Activated CD4-positive, CD25-positive, alpha-beta regulatory T cell treated with anti-CD3 and anti-CD28 coated beads, Interleukin-2, amount 50 U/mL, for 16 hours (primary cell): Measurements from ENCODE around the gene WDR12.
A peak's percentile ranks its signal among the peaks of the same experiment; 100 is the strongest.
"Not testable (repeated sequence)": the region's sequence is repeated elsewhere in the genome, so short reads cannot be mapped to it uniquely, and the experiment has no call there.

Source experiments
- DNase-seq: peaks from one replicate; pipeline ENCODE4 v3.0.0-alpha.2; 2020; ENCODE audit warnings: low read depth, low spot score

WDR12 gene

GRCh38 chr2:202911512-202912341 is at the start of gene WDR12, which contains the start of gene CARF:
Gene WDR12, minus strand, starts transcription at chr2:202911673. Its CDS starts 197 bp downstream, at chr2:202911476.
Gene CARF, plus strand, starts transcription at chr2:202912275. Its CDS starts 29,628 bp downstream, at chr2:202941903.
- DNase-seq: peak; percentile 80

- no peak for DNase-seq
Measured at GRCh38 chr2:202960524-202960923, 49.1 kb upstream of the WDR12 start.

- DNase-seq: no peak
Measured at GRCh38 chr2:202950592-202950991, 39.1 kb upstream of the WDR12 start.

- not testable (repeated sequence) for DNase-seq
Measured at GRCh38 chr2:202949333-202949732, 37.9 kb upstream of the WDR12 start.

- no peak for DNase-seq
Measured at GRCh38 chr2:202945497-202945896, 34.0 kb upstream of the WDR12 start.

- no peak for DNase-seq
Measured at GRCh38 chr2:202944816-202945215, 33.3 kb upstream of the WDR12 start.

GRCh38 chr2:202944408-202944807 is 32.9 kb upstream of the WDR12 start:
- no peak for DNase-seq

GRCh38 chr2:202941771-202942170 is 30.3 kb upstream of the WDR12 start:
- no peak for DNase-seq

GRCh38 chr2:202938960-202939359 is 27.5 kb upstream of the WDR12 start:
- no peak for DNase-seq

GRCh38 chr2:202934456-202934855 is 23.0 kb upstream of the WDR12 start:
- no peak for DNase-seq

- no peak for DNase-seq
Measured at GRCh38 chr2:202933958-202934357, 22.5 kb upstream of the WDR12 start.

- DNase-seq: no peak
Measured at GRCh38 chr2:202933139-202933510, 21.7 kb upstream of the WDR12 start.

- no peak for DNase-seq
Measured at GRCh38 chr2:202932425-202933138, 21.1 kb upstream of the WDR12 start.

GRCh38 chr2:202918860-202919259 is 7.4 kb upstream of the WDR12 start:
- DNase-seq: no peak

GRCh38 chr2:202912342-202913201 is 1.1 kb upstream of the WDR12 start:
- not testable (repeated sequence) for DNase-seq

- DNase-seq: no peak
Measured at GRCh38 chr2:202911203-202911511, 316 bp downstream of the WDR12 start.

GRCh38 chr2:202910698-202911097 is 775 bp downstream of the WDR12 start:
- no peak for DNase-seq

GRCh38 chr2:202910250-202910649 is 1.2 kb downstream of the WDR12 start:
- DNase-seq: not testable (repeated sequence)

GRCh38 chr2:202909394-202910192 is 1.9 kb downstream of the WDR12 start:
- DNase-seq: no peak

- DNase-seq: no peak
Measured at GRCh38 chr2:202908186-202908585, 3.3 kb downstream of the WDR12 start.

- DNase-seq: not testable (repeated sequence)
Measured at GRCh38 chr2:202905507-202905906, 6.0 kb downstream of the WDR12 start.
